ENCODE measurements around the gene TARBP2.
"Not testable (repeated sequence)": the region's sequence is repeated elsewhere in the genome, so short reads cannot be mapped to it uniquely, and the experiment has no call there.

The TARBP2 gene

DNA sequence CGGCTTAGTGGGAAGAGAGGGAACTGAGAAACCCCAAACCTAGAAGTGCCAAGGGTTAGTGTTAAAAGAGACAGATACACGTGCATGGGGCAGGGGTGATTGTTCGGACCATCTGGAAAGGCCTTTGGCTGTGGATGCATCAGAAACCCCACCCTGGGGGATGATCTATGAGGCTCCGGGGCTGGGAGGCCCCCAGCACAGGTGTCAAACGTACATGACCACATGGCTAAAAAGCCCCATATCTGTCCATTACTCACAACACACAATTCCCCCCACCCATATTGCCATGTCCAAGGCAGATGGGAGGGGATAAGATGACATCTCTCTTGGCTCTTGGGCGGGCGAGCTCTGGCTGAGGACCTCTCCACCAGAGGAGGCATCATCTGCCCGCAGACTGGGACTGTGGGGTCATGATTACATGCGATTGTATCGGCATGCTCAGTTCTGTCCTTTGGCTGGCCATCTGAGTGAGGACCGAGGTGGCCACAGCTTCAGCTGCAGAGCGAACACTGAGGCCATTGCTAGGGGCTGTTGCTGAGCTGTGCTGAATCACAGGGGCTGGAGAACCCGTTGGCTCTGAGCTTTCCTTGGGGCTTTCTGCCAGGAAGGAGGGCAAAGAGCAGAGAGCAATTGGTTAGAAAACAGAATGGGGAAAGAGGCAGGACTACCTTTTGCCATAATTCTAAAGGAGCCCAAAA, 15.8 kb downstream of the TARBP2 start:
- DNase-seq: no peak

DNA sequence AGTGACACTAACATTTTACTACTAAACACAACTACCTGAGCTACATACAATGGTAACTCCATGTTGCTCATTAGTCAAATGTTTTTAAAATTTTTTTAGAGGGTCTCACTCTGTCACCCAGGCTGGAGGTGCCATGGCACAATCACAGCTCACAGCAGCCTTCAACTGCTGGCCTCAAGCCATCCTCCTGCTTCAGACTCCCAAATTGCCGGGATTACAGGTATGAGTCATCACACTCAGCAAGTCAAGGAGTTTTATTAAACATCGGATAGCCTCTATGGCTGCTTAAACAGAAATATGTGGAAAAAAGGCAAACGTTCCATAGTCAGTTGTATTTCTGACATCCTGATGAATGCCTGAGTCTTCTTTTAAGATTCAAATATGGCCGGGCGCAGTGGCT, 17.3 kb downstream of the TARBP2 start:
- DNase-seq: no peak

DNA sequence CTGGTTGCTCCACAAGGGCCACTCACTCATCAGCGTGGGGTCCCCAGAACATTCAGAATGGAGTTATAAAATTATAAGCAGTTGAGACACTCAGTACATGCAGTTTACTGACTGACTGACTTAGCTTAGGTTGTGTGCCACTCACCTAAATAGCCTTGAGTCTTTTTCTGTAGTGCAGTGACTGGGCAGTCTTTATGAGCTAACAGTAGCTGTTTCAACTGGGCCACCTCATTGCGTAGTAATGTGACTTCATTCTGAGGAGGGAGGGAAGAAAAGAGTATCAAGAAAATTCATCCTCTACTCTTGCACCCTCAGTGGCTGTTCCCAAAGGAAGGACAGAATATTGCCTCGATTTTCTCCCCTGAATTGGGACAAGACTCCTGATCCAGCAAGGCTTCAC, 22.0 kb downstream of the TARBP2 start:
- no peak for DNase-seq

DNA sequence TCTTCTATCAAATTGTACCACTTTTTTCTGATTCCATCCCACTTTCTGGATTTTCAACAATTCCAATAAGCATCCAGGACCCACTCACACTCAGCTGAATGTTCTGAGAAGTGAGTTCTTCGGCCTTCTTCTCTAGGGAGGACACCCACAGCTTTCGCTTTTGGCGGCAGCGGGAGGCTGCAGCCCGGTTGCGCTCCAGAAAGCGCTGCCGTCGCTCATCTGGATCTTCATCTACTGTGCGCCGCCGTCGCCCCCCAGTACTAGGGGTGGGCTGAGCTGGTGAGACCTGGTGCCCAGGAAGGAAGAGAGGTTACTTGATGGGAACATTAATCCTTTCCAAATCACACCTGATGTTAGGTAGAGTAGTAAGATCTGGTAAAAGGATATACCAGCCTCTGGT, 23.4 kb downstream of the TARBP2 start:
- no peak for DNase-seq

DNA sequence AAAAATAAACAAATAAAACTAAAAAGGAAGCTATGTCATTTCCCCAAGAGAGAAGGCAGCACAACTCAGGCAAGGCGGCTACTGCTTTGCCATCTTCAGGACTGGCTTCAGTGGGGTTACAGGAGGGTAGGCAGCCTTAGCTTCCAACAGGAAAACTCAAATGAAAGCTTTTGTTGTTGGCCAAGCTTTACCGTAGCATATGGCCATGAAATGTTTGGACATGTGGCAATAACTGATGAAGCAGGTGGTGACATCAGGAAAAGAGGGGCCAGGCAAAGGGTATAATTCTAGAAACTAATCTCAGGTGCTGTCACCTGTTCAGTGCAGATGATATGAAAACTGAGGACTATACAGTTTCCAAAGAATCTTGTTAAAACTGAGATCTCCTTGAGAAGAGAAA, 29.0 kb downstream of the TARBP2 start:
- no peak for DNase-seq

DNA sequence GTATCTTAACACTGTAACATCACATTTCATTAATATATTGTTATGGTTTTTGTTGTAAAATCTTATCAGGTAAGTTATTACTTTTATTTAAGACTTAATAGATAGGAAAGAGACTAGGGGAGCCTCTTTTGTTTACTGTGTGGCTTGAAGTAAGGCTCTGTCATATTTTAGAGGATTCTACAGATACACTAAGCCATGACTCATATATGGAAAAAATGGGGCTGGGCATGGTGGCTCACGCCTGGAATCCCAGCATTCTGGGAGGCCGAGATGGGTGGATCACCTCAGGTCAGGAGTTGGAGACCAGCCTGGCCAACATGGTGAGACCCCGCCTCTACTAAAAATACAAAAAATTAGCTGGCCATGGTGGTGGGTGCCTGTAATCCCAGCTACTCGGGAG, 29.8 kb downstream of the TARBP2 start:
- DNase-seq: no peak

DNA sequence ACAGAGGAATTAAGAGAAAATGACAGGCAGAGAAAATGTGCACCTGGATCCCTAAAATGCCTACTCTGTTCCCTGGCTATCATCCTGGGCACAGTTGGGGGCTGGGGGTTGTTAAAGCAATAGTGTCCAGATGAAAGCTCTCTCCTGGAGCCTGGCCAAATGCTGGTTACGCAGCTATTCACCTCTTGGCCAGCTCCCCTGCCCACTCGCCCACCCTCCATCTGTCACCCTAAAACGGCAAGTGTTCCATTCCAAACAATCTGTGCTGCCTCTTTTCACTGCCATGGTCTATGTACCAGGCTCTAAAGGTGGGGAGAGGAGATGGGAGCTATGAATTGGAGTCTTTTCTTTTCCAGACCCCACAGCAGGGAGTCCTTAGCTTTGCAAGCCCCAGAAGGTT, 30.9 kb downstream of the TARBP2 start:
- DNase-seq: no peak

DNA sequence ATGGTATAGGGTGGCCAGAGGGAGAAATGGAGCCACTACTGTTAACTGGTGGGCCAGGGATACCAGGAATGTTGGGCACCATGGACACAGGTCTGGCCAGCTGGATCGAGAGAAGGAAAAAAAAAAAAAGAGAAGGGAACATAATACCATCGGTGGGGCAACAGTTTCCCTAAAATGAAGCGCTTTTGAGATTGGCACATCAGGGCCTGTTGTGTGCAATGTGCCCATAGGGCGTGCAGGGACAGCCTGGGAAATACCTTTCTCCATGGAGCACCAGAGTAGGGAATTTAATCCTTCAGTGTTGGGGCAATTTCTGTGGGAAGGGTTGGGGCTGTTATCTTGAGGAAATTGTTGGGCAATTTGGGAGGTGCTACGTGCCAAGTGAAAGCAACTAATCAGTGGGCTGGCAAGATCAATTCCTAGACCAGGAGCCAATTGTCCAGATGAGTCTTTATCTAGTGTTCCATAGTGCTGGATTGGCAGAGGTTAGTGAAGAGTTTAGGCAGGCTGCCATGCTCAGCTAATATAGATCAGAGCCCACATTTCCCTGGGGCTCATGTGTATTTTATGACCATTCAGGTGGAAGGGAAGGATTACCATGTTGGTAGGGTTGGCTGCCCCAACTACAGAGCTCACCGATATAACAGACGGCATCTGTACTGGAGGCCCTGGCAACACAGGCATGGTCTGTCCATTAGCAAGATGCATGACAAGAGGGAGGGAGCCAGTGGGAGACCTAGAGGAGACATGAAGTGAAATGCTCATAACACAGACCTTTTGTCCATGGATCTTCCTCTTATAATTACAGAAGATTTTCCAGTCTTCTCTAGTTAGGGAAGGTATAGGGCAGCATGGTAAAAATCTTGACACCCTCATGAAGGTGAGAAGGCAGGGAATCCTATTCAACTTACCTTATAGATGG, 31.7 kb downstream of the TARBP2 start:
- no peak for DNase-seq

DNA sequence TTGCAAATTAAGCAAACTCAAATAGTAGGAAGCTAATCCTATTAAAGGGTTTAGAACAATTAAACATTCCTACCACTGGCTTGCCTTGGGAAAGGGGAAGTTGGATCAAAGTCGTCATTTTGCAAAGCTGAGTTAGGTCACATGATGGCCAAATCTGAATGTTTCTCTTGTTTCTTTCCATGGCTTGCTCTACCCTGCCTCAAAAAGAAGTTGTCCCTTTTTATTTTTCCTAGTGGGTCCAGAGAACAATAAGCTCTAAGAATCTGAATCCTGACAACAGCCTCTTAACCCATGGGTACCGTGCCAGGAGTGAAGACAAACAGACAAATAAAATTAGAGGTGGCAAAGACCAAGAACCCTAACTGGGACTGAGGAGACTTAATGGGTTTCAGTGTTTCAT, 32.4 kb downstream of the TARBP2 start:
- DNase-seq: no peak

DNA sequence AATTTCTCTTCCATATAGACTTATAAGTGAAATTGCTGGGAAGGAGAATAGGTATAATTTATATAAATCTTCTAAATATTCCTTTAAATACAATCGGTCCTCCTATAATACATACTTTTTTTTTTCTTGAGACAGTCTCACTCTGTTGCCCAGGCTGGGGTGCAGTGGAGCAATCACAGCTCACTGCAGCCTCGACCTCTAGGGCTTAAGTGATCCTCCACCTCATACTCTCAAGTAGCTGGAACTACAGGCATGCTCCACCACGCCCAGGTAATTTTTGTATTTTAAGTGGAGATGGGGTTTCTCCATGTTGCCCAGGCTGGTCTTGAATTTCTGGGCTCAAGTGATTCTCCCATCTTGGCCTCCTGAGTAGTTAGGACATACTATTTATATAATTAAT, 35.9 kb downstream of the TARBP2 start:
- DNase-seq: no peak

DNA sequence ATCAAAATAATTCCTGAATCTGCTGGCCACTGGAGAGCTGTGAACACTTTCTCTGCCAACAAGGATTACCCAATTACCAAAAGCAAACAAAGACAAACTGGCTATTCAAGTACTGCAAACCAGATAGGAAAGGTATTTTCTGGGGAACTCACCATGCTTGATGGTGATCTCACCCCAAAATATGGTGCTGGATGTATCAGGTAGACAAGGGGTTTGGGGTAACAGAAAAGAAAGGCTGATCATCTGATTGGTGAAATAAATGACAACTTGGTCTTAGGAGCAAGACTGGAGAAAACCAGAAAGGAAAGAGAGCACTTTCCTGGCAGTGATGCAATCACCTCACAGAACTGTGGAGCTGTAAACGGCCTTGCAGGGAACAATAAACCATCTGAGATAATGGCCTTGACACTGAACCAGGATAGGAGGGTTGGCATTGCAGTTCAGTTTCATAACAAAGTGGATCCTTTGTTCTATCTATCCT, 37.2 kb downstream of the TARBP2 start:
- DNase-seq: no peak

DNA sequence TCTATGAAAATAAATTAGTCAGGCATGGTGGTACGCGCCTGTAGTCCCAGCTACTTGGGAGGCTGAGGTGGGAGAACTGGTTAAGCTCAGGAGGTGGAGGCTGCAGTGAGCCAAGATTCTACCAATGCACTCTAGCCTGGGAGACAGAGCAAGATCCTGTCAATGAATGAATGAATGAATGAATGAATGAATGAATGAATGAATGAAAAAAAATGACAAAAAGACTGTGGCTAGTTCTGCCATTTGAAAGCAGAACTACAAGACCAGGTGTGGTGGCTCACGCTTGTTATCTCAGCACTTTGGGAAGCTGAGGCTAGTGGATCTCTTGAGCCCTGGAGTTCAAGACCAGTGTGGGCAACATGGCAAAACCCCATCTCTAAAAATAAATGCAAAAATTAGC, 38.4 kb downstream of the TARBP2 start:
- no peak for DNase-seq

DNA sequence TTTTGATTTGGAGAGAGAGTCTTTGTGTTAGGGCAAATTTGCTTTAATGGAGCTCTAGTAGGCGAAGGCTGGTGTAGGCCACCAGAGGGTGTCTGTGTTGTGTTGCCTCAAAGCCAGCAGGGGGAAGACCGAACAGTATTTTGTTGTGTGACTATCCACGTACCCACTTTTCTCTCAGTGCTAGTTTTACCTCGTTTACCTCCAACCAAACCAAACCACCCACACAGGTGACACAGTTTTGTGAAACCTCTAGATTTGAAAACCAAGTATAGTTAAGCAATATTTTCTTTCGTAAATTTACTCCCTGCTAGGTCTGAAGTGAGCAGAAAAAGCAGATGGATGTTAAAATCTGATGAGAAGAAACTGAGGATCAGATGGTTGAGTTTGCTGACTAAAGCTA, 42.5 kb downstream of the TARBP2 start:
- DNase-seq: peak; percentile 68

DNA sequence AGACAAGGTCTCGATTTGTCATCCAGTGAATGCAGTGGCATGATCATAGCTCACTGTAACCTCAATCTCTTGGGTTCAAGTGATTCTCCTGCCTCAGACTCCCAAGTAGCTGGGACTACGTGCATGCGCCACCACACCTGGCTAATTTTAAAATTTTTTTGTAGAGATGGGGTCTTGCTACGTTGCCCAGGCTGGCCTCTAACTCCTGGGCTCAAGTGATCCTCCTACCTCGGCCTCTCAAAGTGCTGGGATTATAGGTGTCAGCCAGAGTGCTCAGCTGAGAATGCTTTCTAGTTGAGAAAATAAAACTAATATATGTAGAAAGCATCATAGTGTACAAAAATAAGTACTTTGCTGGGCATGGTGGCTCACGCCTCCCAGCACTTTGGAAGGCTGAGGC, 47.3 kb downstream of the TARBP2 start:
- not testable (repeated sequence) for DNase-seq

DNA sequence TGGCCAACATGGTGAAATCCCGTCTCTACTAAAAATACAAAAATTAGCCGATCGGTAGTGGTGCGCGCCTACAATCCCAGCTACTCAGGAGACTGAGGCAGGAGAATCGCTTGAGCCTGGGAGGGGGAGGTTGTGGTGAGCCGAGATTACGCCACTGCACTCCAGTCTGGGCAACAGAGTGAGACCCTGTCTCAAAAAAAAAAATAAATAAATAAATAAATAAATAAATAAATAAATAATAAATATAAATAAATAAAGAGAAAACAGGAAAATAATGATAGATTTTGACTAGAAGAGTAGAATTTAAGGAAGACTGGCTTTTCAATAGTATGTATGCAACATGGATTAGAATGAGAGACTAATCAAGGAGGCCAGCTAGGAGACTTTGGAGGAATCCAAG, 49.0 kb downstream of the TARBP2 start:
- DNase-seq: not testable (repeated sequence)

DNA sequence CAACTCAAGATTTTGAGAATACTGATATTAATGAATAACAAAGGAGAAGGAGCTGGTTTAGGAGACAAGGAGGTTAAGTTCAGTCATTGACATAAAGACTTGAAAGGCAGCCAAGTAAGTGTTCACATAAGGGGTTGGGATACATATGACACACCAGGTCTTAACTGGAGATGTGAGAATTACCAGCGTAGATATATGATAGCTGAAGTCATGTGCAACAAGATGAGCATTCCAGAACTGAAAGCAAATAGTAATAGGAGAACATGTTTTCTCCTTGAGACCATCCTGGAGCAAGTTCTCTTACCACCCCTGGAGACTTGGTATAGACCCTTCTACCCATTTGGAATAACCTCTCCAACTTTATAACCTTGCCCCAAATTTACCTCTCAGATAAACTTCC, 49.5 kb downstream of the TARBP2 start:
- DNase-seq: no peak

DNA sequence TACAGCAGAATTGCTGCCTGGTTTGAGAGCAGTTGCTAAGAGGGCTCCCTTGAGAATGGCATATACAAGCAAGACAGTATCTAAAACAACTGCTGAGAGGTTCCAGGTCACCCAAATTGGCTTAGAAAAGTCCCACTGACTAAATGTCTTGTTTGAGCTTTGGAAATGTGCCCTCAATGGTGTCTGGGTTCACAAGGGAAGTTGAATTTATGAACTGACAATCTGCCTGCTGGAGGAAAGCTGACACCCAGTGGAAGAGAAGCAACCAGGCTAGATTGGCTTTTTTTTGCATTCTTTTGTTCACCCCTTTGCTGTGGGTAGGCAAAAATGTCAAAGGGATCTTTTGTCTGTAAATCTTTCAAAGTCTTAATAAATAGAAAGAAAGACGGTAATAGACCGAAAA, 50.8 kb downstream of the TARBP2 start:
- no peak for DNase-seq

DNA sequence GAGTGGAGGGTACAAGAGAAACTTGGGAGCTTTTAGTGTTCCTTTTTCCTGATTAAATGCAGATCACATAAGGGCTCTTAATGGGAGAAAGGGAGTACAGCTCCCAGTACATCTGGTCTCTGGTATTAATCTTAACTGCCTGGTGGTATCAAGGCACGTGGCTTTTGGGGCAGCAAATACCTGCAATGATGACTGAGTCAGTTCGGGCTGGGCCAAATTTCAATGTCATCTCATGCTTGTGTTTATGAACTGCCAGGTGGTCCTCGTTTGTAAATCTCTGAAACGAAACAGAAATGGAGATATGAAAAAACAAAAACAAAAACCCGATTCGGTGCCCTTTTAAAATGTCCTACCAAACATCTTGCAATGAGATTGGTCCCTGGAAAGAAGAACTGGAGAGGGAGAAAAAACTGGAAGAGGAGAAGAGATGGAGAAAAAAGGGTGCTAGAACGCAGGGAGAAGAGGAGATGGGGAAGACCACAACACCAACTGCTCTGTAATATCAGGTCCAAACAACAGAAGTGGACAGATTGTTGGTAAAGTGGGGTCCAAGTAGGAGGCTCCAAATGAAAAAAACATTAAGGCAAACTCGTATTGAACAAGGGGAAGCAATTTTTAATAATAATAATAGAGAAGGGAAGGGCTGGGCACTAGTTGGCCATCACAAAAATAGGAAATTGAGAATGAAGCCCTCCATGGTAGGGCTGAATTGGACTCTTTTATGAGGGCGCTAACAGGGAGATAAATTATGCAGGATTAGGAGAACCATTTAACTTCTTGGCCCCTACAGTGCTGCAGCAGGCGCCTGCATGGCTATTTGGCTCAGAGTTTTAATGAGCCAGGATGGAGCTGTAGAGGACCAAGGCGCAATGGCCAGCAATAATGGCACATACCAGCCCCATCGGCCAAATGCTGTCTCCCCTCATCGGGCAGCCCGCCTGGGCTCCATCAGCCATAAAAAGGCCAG, 51.6 kb downstream of the TARBP2 start:
- no peak for DNase-seq

Data from activated CD4-positive, alpha-beta T cell treated with anti-CD3 and anti-CD28 coated beads for 48 hours (primary cell).